GM23338 (cell line): ENCODE data around the gene SLITRK6.

ENCODE experiments used
- CREB1 ChIP-seq: fragments of 250-450 bp; sonication (Bioruptor Pico); IDR thresholded peaks from 2 replicates; pipeline ENCODE4 v1.5.0; 2020; ENCODE audit warnings: low read depth, mild to moderate bottlenecking, moderate library complexity
- EZH2 ChIP-seq: fragments of 200-600 bp; sonication (generic); IDR thresholded peaks from one replicate; pipeline ENCODE4 v1.8.0; 2017; ENCODE audit warnings: antibody characterized with exemption, mild to moderate bottlenecking, low read depth; ENCODE audit not compliant: unreplicated experiment
- EZH2phosphoT487 ChIP-seq: fragments of 200-600 bp; sonication (generic); IDR thresholded peaks from one replicate; pipeline ENCODE4 v1.8.1; 2018; ENCODE audit warnings: antibody characterized with exemption; ENCODE audit not compliant: unreplicated experiment
- JUNB ChIP-seq: IDR thresholded peaks from one replicate; pipeline ENCODE4 v1.6.1; 2016; ENCODE audit warnings: antibody characterized with exemption; ENCODE audit not compliant: unreplicated experiment
- NANOG ChIP-seq: IDR thresholded peaks from 2 replicates; pipeline ENCODE4 v1.6.1; 2016; ENCODE audit warnings: antibody characterized with exemption, borderline replicate concordance
- POLR2AphosphoS5 ChIP-seq: IDR thresholded peaks from 2 replicates; pipeline ENCODE4 v1.6.1; 2016; ENCODE audit warnings: antibody characterized with exemption, low read depth
- STAT1 ChIP-seq: IDR thresholded peaks from one replicate; pipeline ENCODE4 v1.6.1; 2016; ENCODE audit warnings: antibody characterized with exemption; ENCODE audit not compliant: unreplicated experiment
- ZNF114 ChIP-seq: fragments of 250-450 bp; sonication (Bioruptor Pico); IDR thresholded peaks from 2 replicates; pipeline ENCODE4 v1.5.0; 2020; ENCODE audit warnings: mild to moderate bottlenecking, moderate library complexity
- ZNF331 ChIP-seq: fragments of 250-450 bp; sonication (Bioruptor Pico); IDR thresholded peaks from 2 replicates; pipeline ENCODE4 v1.5.0; 2020; ENCODE audit warnings: low read depth, mild to moderate bottlenecking, moderate library complexity
- TF ChIP-seq, protein P1 (sequence below), 2 experiments: fragments of 200-600 bp in 1 of 2; sonication (generic) in 1 of 2; conservative IDR thresholded peaks; 2 replicates each; pipeline versions ENCODE4 v1.5.1 to v1.6.1; 2016 to 2017; ENCODE audit warnings: antibody characterized with exemption in 2 of 2, low read depth in 2 of 2, mild to moderate bottlenecking in 2 of 2, moderate library complexity in 1 of 2
- TF ChIP-seq, protein P2 (sequence below): IDR thresholded peaks from one replicate; pipeline ENCODE4 v1.6.1; 2018; ENCODE audit warnings: antibody characterized with exemption; ENCODE audit not compliant: unreplicated experiment
- TF ChIP-seq, protein P3 (sequence below): IDR thresholded peaks from 2 replicates; pipeline ENCODE4 v1.6.1; 2016; ENCODE audit warnings: antibody characterized with exemption
- TF ChIP-seq, protein P4 (sequence below): fragments of 250-450 bp; sonication (Bioruptor Pico); IDR thresholded peaks from 2 replicates; pipeline ENCODE4 v1.5.0; 2020; ENCODE audit warnings: mild to moderate bottlenecking, moderate library complexity

DNA sequence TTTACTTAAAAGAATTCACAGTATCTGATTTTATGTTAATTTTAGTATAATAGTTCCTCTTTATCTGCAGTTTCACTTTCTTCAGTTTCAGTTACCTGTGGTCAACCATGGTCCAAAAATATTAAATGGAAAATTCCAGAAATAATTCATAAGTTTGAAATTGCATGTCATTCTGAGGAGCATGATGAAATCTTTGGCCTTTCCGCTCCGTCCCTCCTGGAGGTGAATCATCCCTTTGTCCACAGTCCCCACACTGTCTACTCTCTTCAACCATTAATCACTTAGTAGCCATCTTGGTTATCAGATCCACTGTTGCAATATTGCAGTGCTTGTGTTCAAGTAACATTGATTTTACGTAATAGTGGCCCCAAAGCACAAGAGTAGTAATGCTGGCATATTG, 26.9 kb downstream of the SLITRK6 start:
- TF ChIP-seq, protein P1, sequence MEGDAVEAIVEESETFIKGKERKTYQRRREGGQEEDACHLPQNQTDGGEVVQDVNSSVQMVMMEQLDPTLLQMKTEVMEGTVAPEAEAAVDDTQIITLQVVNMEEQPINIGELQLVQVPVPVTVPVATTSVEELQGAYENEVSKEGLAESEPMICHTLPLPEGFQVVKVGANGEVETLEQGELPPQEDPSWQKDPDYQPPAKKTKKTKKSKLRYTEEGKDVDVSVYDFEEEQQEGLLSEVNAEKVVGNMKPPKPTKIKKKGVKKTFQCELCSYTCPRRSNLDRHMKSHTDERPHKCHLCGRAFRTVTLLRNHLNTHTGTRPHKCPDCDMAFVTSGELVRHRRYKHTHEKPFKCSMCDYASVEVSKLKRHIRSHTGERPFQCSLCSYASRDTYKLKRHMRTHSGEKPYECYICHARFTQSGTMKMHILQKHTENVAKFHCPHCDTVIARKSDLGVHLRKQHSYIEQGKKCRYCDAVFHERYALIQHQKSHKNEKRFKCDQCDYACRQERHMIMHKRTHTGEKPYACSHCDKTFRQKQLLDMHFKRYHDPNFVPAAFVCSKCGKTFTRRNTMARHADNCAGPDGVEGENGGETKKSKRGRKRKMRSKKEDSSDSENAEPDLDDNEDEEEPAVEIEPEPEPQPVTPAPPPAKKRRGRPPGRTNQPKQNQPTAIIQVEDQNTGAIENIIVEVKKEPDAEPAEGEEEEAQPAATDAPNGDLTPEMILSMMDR (conservative IDR thresholded peaks at IDR 0.05; ENCODE audit: low read depth in 2 of 2) = no peak
- TF ChIP-seq, protein P2, sequence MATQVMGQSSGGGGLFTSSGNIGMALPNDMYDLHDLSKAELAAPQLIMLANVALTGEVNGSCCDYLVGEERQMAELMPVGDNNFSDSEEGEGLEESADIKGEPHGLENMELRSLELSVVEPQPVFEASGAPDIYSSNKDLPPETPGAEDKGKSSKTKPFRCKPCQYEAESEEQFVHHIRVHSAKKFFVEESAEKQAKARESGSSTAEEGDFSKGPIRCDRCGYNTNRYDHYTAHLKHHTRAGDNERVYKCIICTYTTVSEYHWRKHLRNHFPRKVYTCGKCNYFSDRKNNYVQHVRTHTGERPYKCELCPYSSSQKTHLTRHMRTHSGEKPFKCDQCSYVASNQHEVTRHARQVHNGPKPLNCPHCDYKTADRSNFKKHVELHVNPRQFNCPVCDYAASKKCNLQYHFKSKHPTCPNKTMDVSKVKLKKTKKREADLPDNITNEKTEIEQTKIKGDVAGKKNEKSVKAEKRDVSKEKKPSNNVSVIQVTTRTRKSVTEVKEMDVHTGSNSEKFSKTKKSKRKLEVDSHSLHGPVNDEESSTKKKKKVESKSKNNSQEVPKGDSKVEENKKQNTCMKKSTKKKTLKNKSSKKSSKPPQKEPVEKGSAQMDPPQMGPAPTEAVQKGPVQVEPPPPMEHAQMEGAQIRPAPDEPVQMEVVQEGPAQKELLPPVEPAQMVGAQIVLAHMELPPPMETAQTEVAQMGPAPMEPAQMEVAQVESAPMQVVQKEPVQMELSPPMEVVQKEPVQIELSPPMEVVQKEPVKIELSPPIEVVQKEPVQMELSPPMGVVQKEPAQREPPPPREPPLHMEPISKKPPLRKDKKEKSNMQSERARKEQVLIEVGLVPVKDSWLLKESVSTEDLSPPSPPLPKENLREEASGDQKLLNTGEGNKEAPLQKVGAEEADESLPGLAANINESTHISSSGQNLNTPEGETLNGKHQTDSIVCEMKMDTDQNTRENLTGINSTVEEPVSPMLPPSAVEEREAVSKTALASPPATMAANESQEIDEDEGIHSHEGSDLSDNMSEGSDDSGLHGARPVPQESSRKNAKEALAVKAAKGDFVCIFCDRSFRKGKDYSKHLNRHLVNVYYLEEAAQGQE = no peak
- no peak for TF ChIP-seq EZH2phosphoT487
- no peak for TF ChIP-seq ZNF331 (CRISPR knock-in tag)
- TF ChIP-seq POLR2AphosphoS5 = no peak
- TF ChIP-seq CREB1 (CRISPR knock-in tag) = no peak
- no peak for TF ChIP-seq EZH2
- no peak for TF ChIP-seq ZNF114 (CRISPR knock-in tag)
- TF ChIP-seq, protein P3, sequence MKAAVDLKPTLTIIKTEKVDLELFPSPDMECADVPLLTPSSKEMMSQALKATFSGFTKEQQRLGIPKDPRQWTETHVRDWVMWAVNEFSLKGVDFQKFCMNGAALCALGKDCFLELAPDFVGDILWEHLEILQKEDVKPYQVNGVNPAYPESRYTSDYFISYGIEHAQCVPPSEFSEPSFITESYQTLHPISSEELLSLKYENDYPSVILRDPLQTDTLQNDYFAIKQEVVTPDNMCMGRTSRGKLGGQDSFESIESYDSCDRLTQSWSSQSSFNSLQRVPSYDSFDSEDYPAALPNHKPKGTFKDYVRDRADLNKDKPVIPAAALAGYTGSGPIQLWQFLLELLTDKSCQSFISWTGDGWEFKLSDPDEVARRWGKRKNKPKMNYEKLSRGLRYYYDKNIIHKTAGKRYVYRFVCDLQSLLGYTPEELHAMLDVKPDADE = no peak
- TF ChIP-seq STAT1 = no peak
- TF ChIP-seq JUNB = no peak
- TF ChIP-seq NANOG = no peak
- TF ChIP-seq, protein P4, sequence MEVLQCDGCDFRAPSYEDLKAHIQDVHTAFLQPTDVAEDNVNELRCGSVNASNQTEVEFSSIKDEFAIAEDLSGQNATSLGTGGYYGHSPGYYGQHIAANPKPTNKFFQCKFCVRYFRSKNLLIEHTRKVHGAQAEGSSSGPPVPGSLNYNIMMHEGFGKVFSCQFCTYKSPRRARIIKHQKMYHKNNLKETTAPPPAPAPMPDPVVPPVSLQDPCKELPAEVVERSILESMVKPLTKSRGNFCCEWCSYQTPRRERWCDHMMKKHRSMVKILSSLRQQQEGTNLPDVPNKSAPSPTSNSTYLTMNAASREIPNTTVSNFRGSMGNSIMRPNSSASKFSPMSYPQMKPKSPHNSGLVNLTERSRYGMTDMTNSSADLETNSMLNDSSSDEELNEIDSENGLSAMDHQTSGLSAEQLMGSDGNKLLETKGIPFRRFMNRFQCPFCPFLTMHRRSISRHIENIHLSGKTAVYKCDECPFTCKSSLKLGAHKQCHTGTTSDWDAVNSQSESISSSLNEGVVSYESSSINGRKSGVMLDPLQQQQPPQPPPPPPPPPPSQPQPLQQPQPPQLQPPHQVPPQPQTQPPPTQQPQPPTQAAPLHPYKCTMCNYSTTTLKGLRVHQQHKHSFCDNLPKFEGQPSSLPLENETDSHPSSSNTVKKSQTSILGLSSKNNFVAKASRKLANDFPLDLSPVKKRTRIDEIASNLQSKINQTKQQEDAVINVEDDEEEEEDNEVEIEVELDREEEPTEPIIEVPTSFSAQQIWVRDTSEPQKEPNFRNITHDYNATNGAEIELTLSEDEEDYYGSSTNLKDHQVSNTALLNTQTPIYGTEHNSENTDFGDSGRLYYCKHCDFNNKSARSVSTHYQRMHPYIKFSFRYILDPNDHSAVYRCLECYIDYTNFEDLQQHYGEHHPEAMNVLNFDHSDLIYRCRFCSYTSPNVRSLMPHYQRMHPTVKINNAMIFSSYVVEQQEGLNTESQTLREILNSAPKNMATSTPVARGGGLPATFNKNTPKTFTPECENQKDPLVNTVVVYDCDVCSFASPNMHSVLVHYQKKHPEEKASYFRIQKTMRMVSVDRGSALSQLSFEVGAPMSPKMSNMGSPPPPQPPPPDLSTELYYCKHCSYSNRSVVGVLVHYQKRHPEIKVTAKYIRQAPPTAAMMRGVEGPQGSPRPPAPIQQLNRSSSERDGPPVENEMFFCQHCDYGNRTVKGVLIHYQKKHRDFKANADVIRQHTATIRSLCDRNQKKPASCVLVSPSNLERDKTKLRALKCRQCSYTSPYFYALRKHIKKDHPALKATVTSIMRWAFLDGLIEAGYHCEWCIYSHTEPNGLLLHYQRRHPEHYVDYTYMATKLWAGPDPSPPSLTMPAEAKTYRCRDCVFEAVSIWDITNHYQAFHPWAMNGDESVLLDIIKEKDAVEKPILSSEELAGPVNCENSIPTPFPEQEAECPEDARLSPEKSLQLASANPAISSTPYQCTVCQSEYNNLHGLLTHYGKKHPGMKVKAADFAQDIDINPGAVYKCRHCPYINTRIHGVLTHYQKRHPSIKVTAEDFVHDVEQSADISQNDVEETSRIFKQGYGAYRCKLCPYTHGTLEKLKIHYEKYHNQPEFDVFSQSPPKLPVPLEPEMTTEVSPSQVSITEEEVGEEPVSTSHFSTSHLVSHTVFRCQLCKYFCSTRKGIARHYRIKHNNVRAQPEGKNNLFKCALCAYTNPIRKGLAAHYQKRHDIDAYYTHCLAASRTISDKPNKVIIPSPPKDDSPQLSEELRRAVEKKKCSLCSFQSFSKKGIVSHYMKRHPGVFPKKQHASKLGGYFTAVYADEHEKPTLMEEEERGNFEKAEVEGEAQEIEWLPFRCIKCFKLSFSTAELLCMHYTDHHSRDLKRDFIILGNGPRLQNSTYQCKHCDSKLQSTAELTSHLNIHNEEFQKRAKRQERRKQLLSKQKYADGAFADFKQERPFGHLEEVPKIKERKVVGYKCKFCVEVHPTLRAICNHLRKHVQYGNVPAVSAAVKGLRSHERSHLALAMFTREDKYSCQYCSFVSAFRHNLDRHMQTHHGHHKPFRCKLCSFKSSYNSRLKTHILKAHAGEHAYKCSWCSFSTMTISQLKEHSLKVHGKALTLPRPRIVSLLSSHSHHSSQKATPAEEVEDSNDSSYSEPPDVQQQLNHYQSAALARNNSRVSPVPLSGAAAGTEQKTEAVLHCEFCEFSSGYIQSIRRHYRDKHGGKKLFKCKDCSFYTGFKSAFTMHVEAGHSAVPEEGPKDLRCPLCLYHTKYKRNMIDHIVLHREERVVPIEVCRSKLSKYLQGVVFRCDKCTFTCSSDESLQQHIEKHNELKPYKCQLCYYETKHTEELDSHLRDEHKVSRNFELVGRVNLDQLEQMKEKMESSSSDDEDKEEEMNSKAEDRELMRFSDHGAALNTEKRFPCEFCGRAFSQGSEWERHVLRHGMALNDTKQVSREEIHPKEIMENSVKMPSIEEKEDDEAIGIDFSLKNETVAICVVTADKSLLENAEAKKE (CRISPR knock-in tag) = no peak
